Calu3 (cell line): Measurements from ENCODE around the gene CCDC116. TPM values are rescaled to one million over a fixed set of nuclear protein-coding genes. Genes with fewer than 3 reads are reported as not detected.

Experiments
- BruUV-seq: library from RNA; stranded (reverse); fragments of 400-500 nt; replicated peaks from 2 replicates; lab custom pipeline; 2021; lab: Mats Ljungman, UMichigan
- CTCF ChIA-PET: fragments of 300-600 bp; sonication (Branson Sonifier 250); formaldehyde crosslinking; loops from one replicate; lab custom pipeline; 2022; ENCODE audit warnings: antibody characterized with exemption; lab: Charles Lee
- DNase-seq: peaks from one replicate; pipeline ENCODE4 v3.0.0; 2022
- H3K27ac Mint-ChIP-seq: one replicate; pipeline ENCODE4 v1.8.0; 2022; ENCODE audit warnings: mixed read lengths; ENCODE audit not compliant: unreplicated experiment
- H3K27me3 Mint-ChIP-seq: one replicate; pipeline ENCODE4 v1.8.0; 2022; ENCODE audit warnings: mixed read lengths; ENCODE audit not compliant: unreplicated experiment
- H3K36me3 Mint-ChIP-seq: one replicate; pipeline ENCODE4 v1.8.0; 2022; ENCODE audit warnings: mild to moderate bottlenecking, moderate library complexity, mixed read lengths; ENCODE audit not compliant: insufficient read depth, unreplicated experiment
- H3K4me1 Mint-ChIP-seq: one replicate; pipeline ENCODE4 v1.8.0; 2022; ENCODE audit warnings: mild to moderate bottlenecking, low read depth, mixed read lengths; ENCODE audit not compliant: unreplicated experiment
- H3K4me3 Mint-ChIP-seq: one replicate; pipeline ENCODE4 v1.8.0; 2022; ENCODE audit warnings: mild to moderate bottlenecking, low read depth, moderate library complexity, mixed read lengths; ENCODE audit not compliant: unreplicated experiment
- H3K9me3 Mint-ChIP-seq: one replicate; pipeline ENCODE4 v1.8.0; 2022; ENCODE audit warnings: low read depth, mixed read lengths; ENCODE audit not compliant: unreplicated experiment
- CTCF ChIP-seq: fragments of 200-600 bp; IDR thresholded peaks from one replicate; pipeline ENCODE4 v1.8.0; 2022; ENCODE audit warnings: antibody characterized with exemption; ENCODE audit not compliant: unreplicated experiment
- intact Hi-C: fragments of 100-400 bp; cut with micrococcal nuclease; formaldehyde crosslinking; loops from one replicate; pipeline ENCODE4 v1.10.0; 2022; ENCODE audit not compliant: unreplicated experiment
- total RNA-seq: library from RNA; stranded (reverse); gene quantifications from 2 replicates; pipeline ENCODE4 v1.2.3, GENCODE V29; 2022

CCDC116 gene
- total RNA-seq, 1 experiment from 2014 or later, result not detected

- CTCF ChIA-PET, result no interaction called here
- no peak for DNase-seq
- H3K27me3 Mint-ChIP-seq, result no peaks in the 10 kb centered on the region
- no peak overlapping the region for H3K27ac Mint-ChIP-seq
- no peak overlapping the region for H3K4me3 Mint-ChIP-seq
- no TSS peak for BruUV-seq
- no peaks in the 10 kb centered on the region for H3K4me1 Mint-ChIP-seq
- H3K9me3 Mint-ChIP-seq, result no peaks in the 10 kb centered on the region
- intact Hi-C loops, result no loop called here
- TF ChIP-seq CTCF, result no peak
- peaks cover 38% of the 10 kb centered on the region for H3K36me3 Mint-ChIP-seq
Measured at GRCh38 chr22:21679383-21679782, 46.8 kb downstream of the CCDC116 start.

GRCh38 chr22:21680830-21681565 lies 48.4 kb downstream of the CCDC116 start:
- Mint-ChIP-seq H3K36me3 (peaks cover 36% of the 10 kb centered on the region), H3K27me3 (no peaks in the 10 kb centered on the region), H3K9me3 (no peaks in the 10 kb centered on the region), H3K27ac (peak overlapping the region; percentile 16), H3K4me1 (no peaks in the 10 kb centered on the region), H3K4me3 (no peak overlapping the region)
- BruUV-seq, result no TSS peak
- TF ChIP-seq CTCF, result no peak
- CTCF ChIA-PET, result interaction anchor here (0.6 to 0.7 kb wide), 2 partner anchors 251 to 264 kb away, joined by 3 to 4 read pairs; no protein-coding TSS in a partner anchor
- DNase-seq, result no peak
- intact Hi-C loops, result no loop called here

GRCh38 chr22:21681566-21682370 lies 49.2 kb downstream of the CCDC116 start:
- H3K4me1 Mint-ChIP-seq, result no peaks in the 10 kb centered on the region
- BruUV-seq, result no TSS peak
- TF ChIP-seq CTCF, result no peak
- no peaks in the 10 kb centered on the region for H3K27me3 Mint-ChIP-seq
- intact Hi-C loops, result no loop called here
- no peaks in the 10 kb centered on the region for H3K9me3 Mint-ChIP-seq
- CTCF ChIA-PET, result no interaction called here
- peaks cover 36% of the 10 kb centered on the region for H3K36me3 Mint-ChIP-seq
- no peak for DNase-seq
- no peak overlapping the region for H3K27ac Mint-ChIP-seq
- H3K4me3 Mint-ChIP-seq, result no peak overlapping the region

GRCh38 chr22:21682385-21683175 lies 50.0 kb downstream of the CCDC116 start:
- no peaks in the 10 kb centered on the region for H3K4me1 Mint-ChIP-seq
- H3K36me3 Mint-ChIP-seq, result peaks cover 40% of the 10 kb centered on the region
- no peak overlapping the region for H3K4me3 Mint-ChIP-seq
- no peak overlapping the region for H3K27ac Mint-ChIP-seq
- BruUV-seq, result no TSS peak
- TF ChIP-seq CTCF, result no peak
- H3K27me3 Mint-ChIP-seq, result no peaks in the 10 kb centered on the region
- intact Hi-C loops, result no loop called here
- CTCF ChIA-PET, result no interaction called here
- H3K9me3 Mint-ChIP-seq, result no peaks in the 10 kb centered on the region
- DNase-seq, result no peak
